ENCODE data around the gene RAET1L. TPM values are rescaled to one million over a fixed set of nuclear protein-coding genes. Genes with fewer than 3 reads are reported as not detected.

Gene RAET1L
- total and polyA plus RNA-seq, 4 experiments from 2014 or later: not detected

DNA sequence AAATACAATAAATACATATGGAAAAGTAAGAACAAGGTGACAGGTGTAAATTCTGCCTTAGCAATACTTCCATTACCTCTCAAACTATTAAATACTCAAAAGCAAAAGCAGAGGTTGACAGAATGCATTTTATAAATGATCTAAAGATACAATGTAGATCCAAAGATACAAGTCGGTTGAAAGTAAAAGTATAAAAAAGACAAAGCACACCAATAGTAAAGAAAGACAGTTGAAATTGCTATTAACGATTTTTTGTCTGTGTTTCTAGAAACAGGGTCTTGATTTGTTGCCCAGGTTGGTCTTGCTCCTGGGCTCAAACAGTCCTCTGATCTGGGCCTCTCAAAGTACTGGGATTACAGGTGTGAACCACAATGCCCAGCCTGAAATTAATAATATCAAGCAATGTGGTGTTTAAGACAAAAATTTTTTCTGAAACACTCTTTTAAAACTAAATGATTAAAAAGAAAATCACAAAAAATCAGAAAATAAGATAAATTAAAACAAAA, 37.7 kb downstream of the RAET1L start:
- ChIA-PET CTCF (ENCODE audit: partially characterized antibody) (no interaction called here), POLR2A (ENCODE audit: partially characterized antibody) (no interaction called here)
- Histone ChIP-seq H3K27ac (ENCODE audit: low read depth, low read length) (no peak overlapping the region), H3K36me3 (ENCODE audit: insufficient read depth, low read length) (no peaks in the 10 kb centered on the region), H3K27me3 (ENCODE audit: insufficient read depth, low read length) (peaks cover 82% of the 10 kb centered on the region), H3K9me3 (ENCODE audit: control insufficient read depth in 1 of 2, low read length in 2 of 2) (no peaks in the 10 kb centered on the region), H3K4me3 (ENCODE audit: low read length in 2 of 2) (no peak overlapping the region), H3K4me1 (ENCODE audit: insufficient read depth, low read length) (peaks cover 28% of the 10 kb centered on the region)
- Mint-ChIP-seq H3K9me3 (peaks cover 0 to 31% (median 15%) of the 10 kb centered on the region in 8 donors), H3K27me3 (peaks cover 70 to 74% of the 10 kb centered on the region in 2 donors), H3K4me1 (peaks cover 22 to 42% (median 29%) of the 10 kb centered on the region in 4 donors), H3K27ac (no peak overlapping the region), H3K4me3 (no peak overlapping the region), H3K36me3 (peaks cover 4 to 6% of the 10 kb centered on the region in 2 donors)
- intact Hi-C loops (cut with micrococcal nuclease): no loop called here
- no peak for DNase-seq

DNA sequence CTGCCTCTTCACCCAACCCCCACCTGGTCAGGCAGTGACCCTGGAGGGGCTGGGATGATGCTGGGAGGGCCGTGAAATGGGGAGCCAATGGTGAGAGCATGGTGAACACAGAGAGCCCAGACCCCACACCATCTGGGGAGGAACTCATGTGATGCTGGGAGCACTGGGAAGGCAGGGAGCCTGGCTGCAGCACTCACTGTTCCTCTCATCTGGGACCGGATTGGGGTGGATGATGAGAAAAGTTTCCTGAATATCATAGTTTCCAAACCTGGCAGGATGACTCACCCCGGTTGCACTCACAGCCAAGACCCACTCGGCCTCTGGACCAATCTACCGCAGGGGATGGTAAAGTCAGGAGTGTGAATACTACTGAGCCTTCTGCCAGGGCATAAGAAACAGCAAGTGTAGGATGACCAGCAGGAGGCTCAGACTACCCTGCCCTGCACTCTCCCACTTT, 39.8 kb downstream of the RAET1L start:
- Mint-ChIP-seq H3K4me3 (no peak overlapping the region), H3K9me3 (peaks cover 0 to 31% (median 16%) of the 10 kb centered on the region in 8 donors), H3K27me3 (peaks cover 70 to 71% of the 10 kb centered on the region in 2 donors), H3K4me1 (peaks cover 14 to 26% (median 21%) of the 10 kb centered on the region in 4 donors), H3K36me3 (peaks cover 4 to 6% of the 10 kb centered on the region in 2 donors), H3K27ac (no peak overlapping the region)
- Histone ChIP-seq H3K4me1 (ENCODE audit: insufficient read depth, low read length) (peaks cover 14% of the 10 kb centered on the region), H3K4me3 (ENCODE audit: low read length in 2 of 2) (no peak overlapping the region), H3K9me3 (ENCODE audit: control insufficient read depth in 1 of 2, low read length in 2 of 2) (no peaks in the 10 kb centered on the region), H3K27me3 (ENCODE audit: insufficient read depth, low read length) (peaks cover 65% of the 10 kb centered on the region), H3K27ac (ENCODE audit: low read depth, low read length) (no peak overlapping the region), H3K36me3 (ENCODE audit: insufficient read depth, low read length) (no peaks in the 10 kb centered on the region)
- ChIA-PET POLR2A (ENCODE audit: partially characterized antibody) (no interaction called here), CTCF (ENCODE audit: partially characterized antibody) (no interaction called here)
- intact Hi-C loops (cut with micrococcal nuclease): no loop called here
- DNase-seq: no peak

GRCh38 chr6:149984773-149985172, 40.6 kb downstream of the RAET1L start:
- Histone ChIP-seq H3K4me1 (ENCODE audit: insufficient read depth, low read length) (peaks cover 7% of the 10 kb centered on the region), H3K36me3 (ENCODE audit: insufficient read depth, low read length) (no peaks in the 10 kb centered on the region), H3K4me3 (ENCODE audit: low read length in 2 of 2) (no peak overlapping the region), H3K27me3 (ENCODE audit: insufficient read depth, low read length) (peaks cover 62% of the 10 kb centered on the region), H3K27ac (ENCODE audit: low read depth, low read length) (no peak overlapping the region), H3K9me3 (ENCODE audit: control insufficient read depth in 1 of 2, low read length in 2 of 2) (no peaks in the 10 kb centered on the region)
- Mint-ChIP-seq H3K4me3 (no peak overlapping the region), H3K9me3 (peaks cover 0 to 31% (median 16%) of the 10 kb centered on the region in 8 donors), H3K4me1 (peaks cover 6 to 18% (median 15%) of the 10 kb centered on the region in 4 donors), H3K27me3 (peaks cover 64 to 67% of the 10 kb centered on the region in 2 donors), H3K27ac (peak overlapping the region in 1 of 7 donors; percentile 32), H3K36me3 (peaks cover 4 to 6% of the 10 kb centered on the region in 2 donors)
- ChIA-PET CTCF (ENCODE audit: partially characterized antibody) (no interaction called here), POLR2A (ENCODE audit: partially characterized antibody) (no interaction called here)
- intact Hi-C loops (cut with micrococcal nuclease): no loop called here
- DNase-seq: no peak

GRCh38 chr6:149983145-149983544, 42.2 kb downstream of the RAET1L start:
- ChIA-PET POLR2A (ENCODE audit: partially characterized antibody) (no interaction called here), CTCF (ENCODE audit: partially characterized antibody) (no interaction called here)
- H3K27ac Mint-ChIP-seq: no peak overlapping the region
- H3K9me3 ChIP-seq (ENCODE audit: control insufficient read depth in 1 of 2, low read length in 2 of 2): no peaks in the 10 kb centered on the region
- peaks cover 0 to 15% (median 6%) of the 10 kb centered on the region in 8 donors for H3K9me3 Mint-ChIP-seq
- intact Hi-C loops (cut with micrococcal nuclease): no loop called here
- H3K4me1 Mint-ChIP-seq: peaks cover 0 to 5% (median 3%) of the 10 kb centered on the region in 4 donors
- H3K27ac ChIP-seq (ENCODE audit: low read depth, low read length): no peak overlapping the region
- DNase-seq: no peak
- peaks cover 48% of the 10 kb centered on the region for H3K27me3 ChIP-seq (ENCODE audit: insufficient read depth, low read length)
- H3K36me3 ChIP-seq (ENCODE audit: insufficient read depth, low read length): no peaks in the 10 kb centered on the region
- H3K4me1 ChIP-seq (ENCODE audit: insufficient read depth, low read length): no peaks in the 10 kb centered on the region
- peaks cover under 1 to 2% of the 10 kb centered on the region in 2 donors for H3K36me3 Mint-ChIP-seq
- no peak overlapping the region for H3K4me3 Mint-ChIP-seq
- H3K27me3 Mint-ChIP-seq: peaks cover 58 to 61% of the 10 kb centered on the region in 2 donors
- H3K4me3 ChIP-seq (ENCODE audit: low read length in 2 of 2): no peak overlapping the region

GRCh38 chr6:149979293-149979692, 46.0 kb downstream of the RAET1L start:
- Mint-ChIP-seq H3K4me1 (peaks cover 0 to 4% (median 2%) of the 10 kb centered on the region in 4 donors), H3K27ac (no peak overlapping the region), H3K36me3 (no peaks in the 10 kb centered on the region), H3K4me3 (no peak overlapping the region), H3K9me3 (peaks cover 0 to 3% (median 0%) of the 10 kb centered on the region in 8 donors), H3K27me3 (peaks cover 36 to 57% of the 10 kb centered on the region in 2 donors)
- POLR2A ChIA-PET (ENCODE audit: partially characterized antibody): no interaction called here
- CTCF ChIA-PET (ENCODE audit: partially characterized antibody): no interaction called here
- H3K4me3 ChIP-seq (ENCODE audit: low read length in 2 of 2): no peak overlapping the region
- no peak for DNase-seq
- intact Hi-C loops (cut with micrococcal nuclease): no loop called here
- H3K36me3 ChIP-seq (ENCODE audit: insufficient read depth, low read length): no peaks in the 10 kb centered on the region
- no peaks in the 10 kb centered on the region for H3K9me3 ChIP-seq (ENCODE audit: control insufficient read depth in 1 of 2, low read length in 2 of 2)
- no peak overlapping the region for H3K27ac ChIP-seq (ENCODE audit: low read depth, low read length)
- H3K4me1 ChIP-seq (ENCODE audit: insufficient read depth, low read length): no peaks in the 10 kb centered on the region
- H3K27me3 ChIP-seq (ENCODE audit: insufficient read depth, low read length): peaks cover 9% of the 10 kb centered on the region

- CTCF ChIA-PET (ENCODE audit: partially characterized antibody): no interaction called here
- Mint-ChIP-seq H3K27ac (no peak overlapping the region), H3K27me3 (peaks cover 41 to 61% of the 10 kb centered on the region in 2 donors), H3K4me3 (no peak overlapping the region), H3K36me3 (no peaks in the 10 kb centered on the region), H3K9me3 (peaks cover 0 to 3% (median 0%) of the 10 kb centered on the region in 8 donors), H3K4me1 (peaks cover 0 to 4% (median 2%) of the 10 kb centered on the region in 4 donors)
- H3K27me3 ChIP-seq (ENCODE audit: insufficient read depth, low read length): peaks cover 16% of the 10 kb centered on the region
- no peak for DNase-seq
- POLR2A ChIA-PET (ENCODE audit: partially characterized antibody): no interaction called here
- intact Hi-C loops (cut with micrococcal nuclease): no loop called here
- H3K36me3 ChIP-seq (ENCODE audit: insufficient read depth, low read length): no peaks in the 10 kb centered on the region
- no peaks in the 10 kb centered on the region for H3K4me1 ChIP-seq (ENCODE audit: insufficient read depth, low read length)
- no peaks in the 10 kb centered on the region for H3K9me3 ChIP-seq (ENCODE audit: control insufficient read depth in 1 of 2, low read length in 2 of 2)
- no peak overlapping the region for H3K4me3 ChIP-seq (ENCODE audit: low read length in 2 of 2)
- no peak overlapping the region for H3K27ac ChIP-seq (ENCODE audit: low read depth, low read length)
These were observed 46.7 kb downstream of the RAET1L start for GRCh38 chr6:149978610-149979009.

GRCh38 chr6:149977221-149977620, 48.1 kb downstream of the RAET1L start:
- Mint-ChIP-seq H3K9me3 (peaks cover 0 to 3% (median 0%) of the 10 kb centered on the region in 8 donors), H3K4me1 (peaks cover 0 to 4% (median 2%) of the 10 kb centered on the region in 4 donors), H3K27ac (no peak overlapping the region), H3K27me3 (peaks cover 41 to 61% of the 10 kb centered on the region in 2 donors), H3K4me3 (no peak overlapping the region), H3K36me3 (no peaks in the 10 kb centered on the region)
- Histone ChIP-seq H3K4me3 (ENCODE audit: low read length in 2 of 2) (no peak overlapping the region), H3K4me1 (ENCODE audit: insufficient read depth, low read length) (no peaks in the 10 kb centered on the region), H3K27me3 (ENCODE audit: insufficient read depth, low read length) (peaks cover 12% of the 10 kb centered on the region), H3K9me3 (ENCODE audit: control insufficient read depth in 1 of 2, low read length in 2 of 2) (no peaks in the 10 kb centered on the region), H3K27ac (ENCODE audit: low read depth, low read length) (no peak overlapping the region), H3K36me3 (ENCODE audit: insufficient read depth, low read length) (no peaks in the 10 kb centered on the region)
- POLR2A ChIA-PET (ENCODE audit: partially characterized antibody): no interaction called here
- DNase-seq: no peak
- CTCF ChIA-PET (ENCODE audit: partially characterized antibody): no interaction called here
- intact Hi-C loops (cut with micrococcal nuclease): no loop called here
